Limb (tissue), 2 donors: ENCODE measurements around the gene HMGCLL1.
A peak's percentile ranks its signal among the peaks of the same experiment; 100 is the strongest.

Experiments used
- DNase-seq, 2 donors: peaks; one replicate each; pipeline ENCODE4 v3.0.0-alpha.2; 2016; ENCODE audit errors: extremely low spot score in 2 of 2

Gene HMGCLL1

GRCh38 chr6:55578537-55579363 lies at the start of gene HMGCLL1:
TSS of gene HMGCLL1 (minus strand) at chr6:55579192. CDS start at chr6:55579055, 137 bp downstream.
- DNase-seq, result peak; percentile 61 to 83

- no peak for DNase-seq
These were observed 43.0 kb upstream of the HMGCLL1 start for GRCh38 chr6:55621993-55622392.

- no peak for DNase-seq
These were observed 42.3 kb upstream of the HMGCLL1 start for GRCh38 chr6:55621244-55621643.

- no peak for DNase-seq
These were observed 38.3 kb upstream of the HMGCLL1 start for GRCh38 chr6:55617272-55617671.

- DNase-seq, result peak in 1 of 2 donors; percentile 45
These were observed 25.0 kb upstream of the HMGCLL1 start for GRCh38 chr6:55604021-55604420.

GRCh38 chr6:55601120-55601519 lies 22.1 kb upstream of the HMGCLL1 start:
- DNase-seq, result no peak

GRCh38 chr6:55594442-55594841 lies 15.4 kb upstream of the HMGCLL1 start:
- no peak for DNase-seq

- no peak for DNase-seq
These were observed 5.8 kb upstream of the HMGCLL1 start for GRCh38 chr6:55584654-55585354.

- DNase-seq, result no peak
These were observed 2.2 kb downstream of the HMGCLL1 start for GRCh38 chr6:55576811-55577210.

- no peak for DNase-seq
These were observed 4.4 kb downstream of the HMGCLL1 start for GRCh38 chr6:55574556-55574955.

- no peak for DNase-seq
These were observed 9.4 kb downstream of the HMGCLL1 start for GRCh38 chr6:55569638-55570037.

GRCh38 chr6:55568808-55569439 lies 10.1 kb downstream of the HMGCLL1 start:
- DNase-seq, result peak in 1 of 2 donors; percentile 88

GRCh38 chr6:55567558-55567957 lies 11.4 kb downstream of the HMGCLL1 start:
- DNase-seq, result no peak

GRCh38 chr6:55566036-55566710 lies 12.8 kb downstream of the HMGCLL1 start:
- DNase-seq, result peak in 1 of 2 donors; percentile 64

GRCh38 chr6:55562318-55562717 lies 16.7 kb downstream of the HMGCLL1 start:
- no peak for DNase-seq

GRCh38 chr6:55560290-55560885 lies 18.6 kb downstream of the HMGCLL1 start:
- DNase-seq, result peak in 1 of 2 donors; percentile 70

- no peak for DNase-seq
These were observed 21.8 kb downstream of the HMGCLL1 start for GRCh38 chr6:55557146-55557545.

GRCh38 chr6:55545791-55546190 lies 33.2 kb downstream of the HMGCLL1 start:
- no peak for DNase-seq

- DNase-seq, result no peak
These were observed 35.2 kb downstream of the HMGCLL1 start for GRCh38 chr6:55543633-55544309.

GRCh38 chr6:55541024-55541423 lies 38.0 kb downstream of the HMGCLL1 start:
- no peak for DNase-seq
